NCI-H146 (cell line): ENCODE results near the gene ZNF829.

Source experiments
- DNase-seq: peaks from one replicate; lab custom pipeline; 2025; lab: John Stamatoyannopoulos, UW

Gene ZNF829

GRCh38 chr19:36915992-36916830 lies at the start of gene ZNF829, which contains the start of gene ZNF568:
TSS of gene ZNF829 (minus strand) at chr19:36916291. CDS start at chr19:36915167, 1,124 bp downstream.
TSS of gene ZNF568 (plus strand) at chr19:36916332. CDS start at chr19:36922771, 6,439 bp downstream.
- DNase-seq: peak; percentile 85

- peak; percentile 50 for DNase-seq
Measured at GRCh38 chr19:36963280-36963679, 47.2 kb upstream of the ZNF829 start.

- DNase-seq: no peak
Measured at GRCh38 chr19:36962346-36962745, 46.3 kb upstream of the ZNF829 start.

- no peak for DNase-seq
Measured at GRCh38 chr19:36950335-36951119, 34.4 kb upstream of the ZNF829 start.

- no peak for DNase-seq
Measured at GRCh38 chr19:36939153-36939552, 23.1 kb upstream of the ZNF829 start.

- DNase-seq: no peak
Measured at GRCh38 chr19:36931684-36932083, 15.6 kb upstream of the ZNF829 start.

GRCh38 chr19:36918090-36918489 lies 2.0 kb upstream of the ZNF829 start:
- no peak for DNase-seq

GRCh38 chr19:36916991-36917390 lies 900 bp upstream of the ZNF829 start:
- DNase-seq: peak; percentile 3

GRCh38 chr19:36898422-36898821 lies 17.7 kb downstream of the ZNF829 start:
- no peak for DNase-seq

GRCh38 chr19:36894849-36895383 lies 21.2 kb downstream of the ZNF829 start:
- DNase-seq: no peak

GRCh38 chr19:36891768-36892357 lies 24.2 kb downstream of the ZNF829 start:
- no peak for DNase-seq

- no peak for DNase-seq
Measured at GRCh38 chr19:36876993-36877938, 38.8 kb downstream of the ZNF829 start.

GRCh38 chr19:36851898-36852297 lies 64.2 kb downstream of the ZNF829 start:
- DNase-seq: no peak

- DNase-seq: peak; percentile 97
Measured at GRCh38 chr19:36850559-36851442, 65.3 kb downstream of the ZNF829 start, which contains the start of gene ZNF345. TSS of gene ZNF345 (plus strand) at chr19:36850876. CDS start at chr19:36876831, 25,955 bp downstream.

- DNase-seq: peak; percentile 92
Measured at GRCh38 chr19:36849701-36850558, 66.2 kb downstream of the ZNF829 start.

GRCh38 chr19:36847968-36848367 lies 68.1 kb downstream of the ZNF829 start:
- no peak for DNase-seq

GRCh38 chr19:36838784-36839324 lies 77.2 kb downstream of the ZNF829 start:
- no peak for DNase-seq
